GM12864 (cell line): ENCODE data around the gene THRAP3.

Source experiments
- DNase-seq: peaks from one replicate; pipeline ENCODE4 v3.0.0-alpha.2; 2011; ENCODE audit warnings: low read depth
- H3K4me3 ChIP-seq: 2 replicates; pipeline ENCODE4 v1.5.1; 2011; ENCODE audit warnings: mild to moderate bottlenecking, low read depth, low read length, control low read depth
- TF ChIP-seq, protein P1 (sequence below): IDR thresholded peaks from 2 replicates; pipeline ENCODE4 v1.5.1; 2011; ENCODE audit warnings: low read depth, mild to moderate bottlenecking, moderate library complexity, low read length, control low read depth, inconsistent platforms; ENCODE audit errors: missing control alignments

THRAP3 gene

DNA sequence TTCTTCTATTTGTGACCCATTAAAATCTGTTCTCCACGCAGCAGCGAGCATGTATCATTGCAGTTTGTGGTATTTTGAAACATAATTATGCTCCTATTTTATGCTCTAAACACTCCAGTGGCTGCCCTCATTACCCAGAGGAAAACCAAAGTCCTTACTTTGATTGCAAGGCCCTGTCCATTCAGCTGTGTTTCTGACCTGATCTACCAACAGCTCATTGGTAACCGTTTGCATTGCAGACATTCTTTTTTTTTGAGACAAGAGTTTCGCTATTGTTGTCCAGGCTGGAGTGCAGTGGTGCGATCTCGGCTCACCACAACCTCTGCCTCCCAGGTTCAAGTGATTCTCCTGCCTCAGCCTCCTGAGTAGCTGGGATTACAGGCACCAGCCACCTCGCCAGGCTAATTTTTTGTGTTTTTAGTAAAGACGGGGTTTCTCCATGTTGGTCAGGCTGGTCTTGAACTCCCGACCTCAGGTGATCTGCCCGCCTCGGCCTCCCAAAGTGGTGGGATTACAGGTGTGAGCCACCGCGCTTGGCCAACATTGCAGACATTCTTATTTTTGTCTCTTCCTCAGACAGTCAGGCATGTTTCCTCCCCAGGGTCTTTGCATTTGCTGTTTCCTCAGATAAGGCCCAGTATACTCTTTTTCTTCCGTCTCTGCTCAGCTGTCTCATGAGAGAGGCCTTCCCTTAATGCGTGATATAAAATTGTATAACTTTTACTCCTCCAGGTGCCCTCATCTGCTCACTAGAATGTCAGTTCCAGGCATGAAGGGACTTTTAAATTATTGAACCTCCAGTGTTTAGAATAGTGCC is 32.5 kb downstream of the THRAP3 start:
- H3K4me3 ChIP-seq: no peak overlapping the region
- TF ChIP-seq, protein P1, sequence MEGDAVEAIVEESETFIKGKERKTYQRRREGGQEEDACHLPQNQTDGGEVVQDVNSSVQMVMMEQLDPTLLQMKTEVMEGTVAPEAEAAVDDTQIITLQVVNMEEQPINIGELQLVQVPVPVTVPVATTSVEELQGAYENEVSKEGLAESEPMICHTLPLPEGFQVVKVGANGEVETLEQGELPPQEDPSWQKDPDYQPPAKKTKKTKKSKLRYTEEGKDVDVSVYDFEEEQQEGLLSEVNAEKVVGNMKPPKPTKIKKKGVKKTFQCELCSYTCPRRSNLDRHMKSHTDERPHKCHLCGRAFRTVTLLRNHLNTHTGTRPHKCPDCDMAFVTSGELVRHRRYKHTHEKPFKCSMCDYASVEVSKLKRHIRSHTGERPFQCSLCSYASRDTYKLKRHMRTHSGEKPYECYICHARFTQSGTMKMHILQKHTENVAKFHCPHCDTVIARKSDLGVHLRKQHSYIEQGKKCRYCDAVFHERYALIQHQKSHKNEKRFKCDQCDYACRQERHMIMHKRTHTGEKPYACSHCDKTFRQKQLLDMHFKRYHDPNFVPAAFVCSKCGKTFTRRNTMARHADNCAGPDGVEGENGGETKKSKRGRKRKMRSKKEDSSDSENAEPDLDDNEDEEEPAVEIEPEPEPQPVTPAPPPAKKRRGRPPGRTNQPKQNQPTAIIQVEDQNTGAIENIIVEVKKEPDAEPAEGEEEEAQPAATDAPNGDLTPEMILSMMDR: no peak
- DNase-seq: no peak

DNA sequence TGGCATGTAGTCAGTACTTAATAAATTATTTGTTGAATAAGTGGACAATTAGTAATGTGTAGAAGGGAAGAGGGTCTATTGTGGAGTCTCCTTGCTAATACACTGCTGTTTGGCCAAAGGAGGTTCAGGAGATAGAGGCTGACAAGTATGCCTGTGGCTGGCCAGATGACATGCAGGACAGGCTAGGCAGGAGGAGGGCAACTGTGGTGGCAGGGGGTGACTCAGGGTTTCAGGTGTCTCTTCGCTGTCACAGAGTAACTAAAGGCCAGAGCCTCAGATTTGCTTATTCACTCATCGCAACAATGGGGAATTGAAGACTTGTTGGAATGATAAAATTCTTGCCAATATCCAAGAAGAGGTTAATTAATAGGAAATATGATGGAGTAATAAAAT is 33.1 kb downstream of the THRAP3 start:
- H3K4me3 ChIP-seq: no peak overlapping the region
- DNase-seq: no peak
- TF ChIP-seq, protein P1: no peak

DNA sequence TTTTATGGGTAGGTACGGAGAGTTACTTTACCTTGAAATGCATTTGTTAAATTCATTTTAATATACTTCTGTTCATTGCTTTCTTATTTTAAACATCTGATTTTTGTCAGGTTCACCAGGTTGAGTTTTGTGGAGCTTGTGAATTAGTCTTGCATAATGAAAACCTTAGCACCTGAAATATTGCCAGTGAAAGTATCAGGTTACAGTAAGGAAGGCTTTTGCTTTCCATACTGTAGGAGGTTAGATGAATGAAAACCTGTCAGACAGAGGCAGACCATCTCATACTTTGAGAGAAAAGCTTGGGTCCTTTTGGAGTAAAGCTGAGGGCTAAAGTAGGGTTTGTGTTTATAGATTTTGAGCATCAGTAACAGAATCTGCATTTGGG is 34.7 kb downstream of the THRAP3 start:
- no peak overlapping the region for H3K4me3 ChIP-seq
- DNase-seq: no peak
- TF ChIP-seq, protein P1: no peak

DNA sequence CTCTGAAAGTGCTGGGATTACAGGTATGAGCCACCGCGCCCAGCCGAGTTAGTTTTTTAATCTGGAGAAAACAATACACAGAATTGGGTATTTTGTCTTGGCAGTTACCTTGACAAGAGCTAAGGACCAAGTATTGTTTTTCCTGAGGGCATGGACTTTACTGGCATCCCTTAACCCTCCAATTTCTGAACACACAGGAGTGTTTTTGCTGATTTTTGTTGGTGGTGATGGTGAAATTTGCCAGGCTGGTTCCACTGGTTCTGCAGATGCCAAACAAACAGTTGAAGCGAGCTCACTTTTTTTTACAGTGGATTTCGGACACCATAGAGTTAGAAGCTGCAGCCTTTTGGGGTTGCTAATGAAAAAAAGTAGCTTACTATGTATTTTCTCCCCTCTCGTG is 44.7 kb downstream of the THRAP3 start:
- H3K4me3 ChIP-seq: no peak overlapping the region
- no peak for DNase-seq
- TF ChIP-seq, protein P1: no peak

DNA sequence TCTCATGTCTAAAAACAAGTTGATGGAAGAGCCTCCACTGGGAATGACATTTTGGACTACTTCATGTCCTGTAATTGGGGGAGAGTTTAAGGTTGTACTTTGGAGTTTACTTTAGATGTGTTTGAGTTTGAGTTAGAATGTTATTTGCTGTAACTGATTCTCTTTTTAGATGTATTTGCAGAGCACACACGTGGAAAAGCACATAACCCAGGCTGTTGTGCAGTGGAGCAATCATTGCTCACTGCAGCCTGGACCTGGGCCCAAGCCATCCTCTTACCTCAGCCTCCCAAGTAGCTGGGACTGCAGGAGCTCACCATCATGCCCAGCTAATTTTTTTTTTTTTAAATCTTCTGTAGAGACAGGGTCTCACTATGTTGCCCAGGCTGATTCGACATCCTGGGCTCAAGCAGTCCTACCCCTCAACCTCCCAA is 45.2 kb downstream of the THRAP3 start:
- TF ChIP-seq, protein P1: no peak
- no peak overlapping the region for H3K4me3 ChIP-seq
- no peak for DNase-seq

DNA sequence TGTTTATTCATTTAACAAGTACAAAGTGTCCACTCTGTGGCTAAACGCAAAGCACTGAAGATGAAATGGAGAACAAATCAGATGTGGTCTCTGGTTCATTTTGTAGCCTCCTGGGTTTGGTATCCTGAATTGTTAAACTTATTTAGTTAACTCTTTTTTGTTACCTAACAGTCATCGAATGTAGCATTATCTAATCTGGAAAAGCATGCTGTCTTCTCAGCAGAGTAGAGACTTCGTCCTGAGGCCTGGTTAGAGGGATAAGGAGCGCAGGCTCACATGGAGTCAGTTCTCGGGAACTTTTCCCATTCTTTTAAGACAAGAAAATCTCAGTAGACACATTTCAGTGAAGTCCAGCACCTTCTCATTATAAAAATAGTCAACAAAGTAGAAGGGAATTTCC is 48.8 kb downstream of the THRAP3 start:
- no peak overlapping the region for H3K4me3 ChIP-seq
- DNase-seq: no peak
- TF ChIP-seq, protein P1: no peak

DNA sequence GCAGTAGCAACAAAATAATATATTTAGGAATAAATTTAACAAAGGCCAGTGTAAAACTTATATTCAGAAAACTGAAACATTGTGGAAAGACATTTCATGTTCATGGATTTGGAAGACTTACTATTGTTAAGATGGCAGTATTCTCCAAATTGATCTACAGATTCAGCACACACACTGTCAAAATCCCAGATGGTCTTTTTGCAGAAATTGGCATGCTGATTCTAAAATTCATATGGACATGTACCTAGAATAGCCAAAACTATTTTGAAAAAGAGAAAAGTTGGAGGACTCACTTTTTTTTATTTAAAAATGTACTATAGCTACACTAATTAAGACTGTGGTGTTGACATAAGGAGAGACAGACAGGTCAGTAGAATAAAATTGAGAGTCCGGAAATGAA is 50.0 kb downstream of the THRAP3 start:
- TF ChIP-seq, protein P1: no peak
- no peak overlapping the region for H3K4me3 ChIP-seq
- no peak for DNase-seq
